Measurements from ENCODE around the gene BORCS6.

Gene BORCS6

DNA sequence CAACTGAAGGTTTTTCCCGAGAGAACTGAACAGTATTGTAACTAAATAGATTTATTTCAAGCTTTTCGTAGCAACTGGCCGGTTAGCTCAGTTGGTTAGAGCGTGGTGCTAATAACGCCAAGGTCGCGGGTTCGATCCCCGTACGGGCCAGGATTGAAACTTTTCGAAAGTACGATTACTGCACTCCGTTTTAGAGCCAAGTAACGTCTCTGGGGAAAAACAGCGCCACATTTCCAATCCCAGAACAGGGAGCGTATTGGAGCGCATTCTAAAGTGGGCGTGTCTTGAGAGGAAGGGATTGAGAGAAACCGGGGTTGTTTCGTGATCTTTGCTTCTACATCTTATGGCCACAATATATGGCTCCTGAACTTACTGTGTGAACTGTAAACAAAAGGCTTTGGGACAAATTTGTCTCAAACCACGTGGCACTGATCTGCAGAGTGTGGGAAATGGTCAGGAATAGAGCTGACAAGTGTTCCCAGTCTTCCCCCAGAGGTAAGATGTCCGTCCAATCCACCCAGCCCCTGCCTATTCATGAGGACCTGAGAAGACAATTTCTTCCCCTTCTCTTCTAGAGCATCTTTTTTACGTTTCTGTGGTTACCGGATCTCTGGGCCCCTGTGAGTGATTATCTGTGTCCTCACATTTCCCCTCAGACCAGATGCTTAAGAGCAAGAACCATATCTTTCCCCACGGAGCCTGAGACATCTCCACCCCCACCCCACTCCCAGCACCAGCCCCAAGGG, 2.3 kb downstream of the BORCS6 start:
- peak; percentile 99 for DNase-seq (ENCODE audit: extremely low read depth, low read depth)
- TF ChIP-seq, protein P1, sequence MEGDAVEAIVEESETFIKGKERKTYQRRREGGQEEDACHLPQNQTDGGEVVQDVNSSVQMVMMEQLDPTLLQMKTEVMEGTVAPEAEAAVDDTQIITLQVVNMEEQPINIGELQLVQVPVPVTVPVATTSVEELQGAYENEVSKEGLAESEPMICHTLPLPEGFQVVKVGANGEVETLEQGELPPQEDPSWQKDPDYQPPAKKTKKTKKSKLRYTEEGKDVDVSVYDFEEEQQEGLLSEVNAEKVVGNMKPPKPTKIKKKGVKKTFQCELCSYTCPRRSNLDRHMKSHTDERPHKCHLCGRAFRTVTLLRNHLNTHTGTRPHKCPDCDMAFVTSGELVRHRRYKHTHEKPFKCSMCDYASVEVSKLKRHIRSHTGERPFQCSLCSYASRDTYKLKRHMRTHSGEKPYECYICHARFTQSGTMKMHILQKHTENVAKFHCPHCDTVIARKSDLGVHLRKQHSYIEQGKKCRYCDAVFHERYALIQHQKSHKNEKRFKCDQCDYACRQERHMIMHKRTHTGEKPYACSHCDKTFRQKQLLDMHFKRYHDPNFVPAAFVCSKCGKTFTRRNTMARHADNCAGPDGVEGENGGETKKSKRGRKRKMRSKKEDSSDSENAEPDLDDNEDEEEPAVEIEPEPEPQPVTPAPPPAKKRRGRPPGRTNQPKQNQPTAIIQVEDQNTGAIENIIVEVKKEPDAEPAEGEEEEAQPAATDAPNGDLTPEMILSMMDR (IDR thresholded peaks at IDR 0.05; ENCODE audit: low read depth, low read length), result no peak

DNA sequence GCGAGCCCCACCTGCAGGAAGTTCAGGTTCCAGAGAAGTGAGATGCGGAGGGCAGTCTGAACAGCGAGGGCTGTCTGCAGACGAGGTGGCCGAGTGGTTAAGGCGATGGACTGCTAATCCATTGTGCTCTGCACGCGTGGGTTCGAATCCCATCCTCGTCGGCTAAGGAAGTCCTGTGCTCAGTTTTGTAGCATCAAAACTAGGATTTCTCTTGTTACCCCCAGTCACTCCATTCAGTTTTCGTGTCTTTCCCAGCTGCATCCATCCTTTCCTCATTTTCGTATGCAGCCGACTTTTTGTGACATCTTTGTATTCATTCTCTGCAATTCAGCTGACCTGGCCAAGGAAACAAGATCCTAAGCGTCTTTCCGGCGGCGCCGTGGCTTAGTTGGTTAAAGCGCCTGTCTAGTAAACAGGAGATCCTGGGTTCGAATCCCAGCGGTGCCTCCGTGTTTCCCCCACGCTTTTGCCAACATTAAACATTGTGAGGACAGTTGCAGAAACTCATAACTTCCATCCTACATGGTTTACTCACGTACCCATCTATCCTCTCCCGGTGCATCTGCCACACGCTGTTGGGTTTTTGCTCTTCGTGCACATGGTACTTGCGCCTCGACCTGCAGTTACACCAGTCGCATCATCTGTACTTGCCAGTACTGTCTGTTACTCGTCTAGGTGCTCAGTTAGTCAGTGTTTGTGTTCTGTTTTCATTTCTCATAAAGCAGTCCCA, 3.0 kb downstream of the BORCS6 start:
- TF ChIP-seq, protein P1 (IDR thresholded peaks at IDR 0.05; ENCODE audit: low read depth, low read length), result peak; percentile 48
- peak; percentile 92 for DNase-seq (ENCODE audit: extremely low read depth, low read depth)

DNA sequence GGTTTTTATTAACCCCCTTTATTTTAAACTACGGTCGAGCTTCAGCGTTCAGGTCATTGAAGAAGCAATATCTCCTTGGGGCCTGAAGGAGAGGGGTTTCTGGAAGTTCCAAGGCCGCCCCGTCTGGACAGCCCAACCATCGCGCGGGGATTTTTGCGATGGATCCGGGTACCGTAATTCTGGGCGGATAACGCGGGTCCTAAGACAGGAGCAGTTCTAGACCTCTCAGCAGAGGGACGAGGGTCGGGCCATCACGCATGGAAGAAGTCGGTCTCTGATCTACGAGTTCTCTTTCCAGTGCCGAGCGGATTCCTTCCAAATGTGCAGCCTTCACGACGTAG, 3.6 kb downstream of the BORCS6 start:
- TF ChIP-seq, protein P1 (IDR thresholded peaks at IDR 0.05; ENCODE audit: low read depth, low read length), result no peak
- no peak for DNase-seq (ENCODE audit: extremely low read depth, low read depth)

DNA sequence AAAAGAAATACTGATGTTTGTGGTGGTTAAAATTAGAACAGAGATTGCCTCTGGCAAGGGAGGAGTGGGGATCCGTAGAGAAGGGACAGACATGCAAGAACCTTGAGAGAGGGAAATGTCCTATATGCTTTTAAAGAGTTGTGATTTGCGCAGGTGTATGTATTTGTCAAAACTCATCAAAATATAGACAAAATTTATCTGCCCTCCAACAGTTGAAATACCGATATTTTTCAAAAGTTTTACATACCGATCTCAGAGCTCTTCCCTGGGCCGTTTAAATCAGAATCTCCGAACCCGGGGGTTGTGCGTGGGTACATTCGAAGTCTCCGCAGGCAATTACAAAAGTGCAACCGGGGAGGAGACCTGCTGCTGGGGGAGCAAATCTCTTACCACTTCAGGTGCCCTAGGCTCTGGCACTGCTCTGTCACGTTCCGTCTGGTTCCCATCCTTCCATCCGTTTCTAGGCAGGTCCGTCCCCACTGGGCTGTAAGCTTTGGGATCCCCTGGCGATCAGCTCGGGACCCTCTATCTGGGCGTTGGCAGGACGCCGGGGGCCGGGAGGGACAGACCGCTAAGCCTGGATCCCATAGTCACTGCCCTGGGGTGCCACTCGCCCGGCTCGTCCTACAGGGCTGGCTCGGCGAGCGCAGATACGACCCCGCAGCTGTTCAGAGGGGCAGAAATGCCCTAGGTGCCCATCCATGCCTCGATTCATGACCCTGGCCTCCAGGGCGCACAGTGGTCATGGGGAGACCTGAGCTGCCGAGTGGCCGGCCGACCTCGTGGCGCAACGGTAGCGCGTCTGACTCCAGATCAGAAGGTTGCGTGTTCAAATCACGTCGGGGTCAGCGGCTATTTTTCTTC, 4.2 kb downstream of the BORCS6 start:
- TF ChIP-seq, protein P1 (IDR thresholded peaks at IDR 0.05; ENCODE audit: low read depth, low read length), result no peak
- DNase-seq (ENCODE audit: extremely low read depth, low read depth), result no peak

DNA sequence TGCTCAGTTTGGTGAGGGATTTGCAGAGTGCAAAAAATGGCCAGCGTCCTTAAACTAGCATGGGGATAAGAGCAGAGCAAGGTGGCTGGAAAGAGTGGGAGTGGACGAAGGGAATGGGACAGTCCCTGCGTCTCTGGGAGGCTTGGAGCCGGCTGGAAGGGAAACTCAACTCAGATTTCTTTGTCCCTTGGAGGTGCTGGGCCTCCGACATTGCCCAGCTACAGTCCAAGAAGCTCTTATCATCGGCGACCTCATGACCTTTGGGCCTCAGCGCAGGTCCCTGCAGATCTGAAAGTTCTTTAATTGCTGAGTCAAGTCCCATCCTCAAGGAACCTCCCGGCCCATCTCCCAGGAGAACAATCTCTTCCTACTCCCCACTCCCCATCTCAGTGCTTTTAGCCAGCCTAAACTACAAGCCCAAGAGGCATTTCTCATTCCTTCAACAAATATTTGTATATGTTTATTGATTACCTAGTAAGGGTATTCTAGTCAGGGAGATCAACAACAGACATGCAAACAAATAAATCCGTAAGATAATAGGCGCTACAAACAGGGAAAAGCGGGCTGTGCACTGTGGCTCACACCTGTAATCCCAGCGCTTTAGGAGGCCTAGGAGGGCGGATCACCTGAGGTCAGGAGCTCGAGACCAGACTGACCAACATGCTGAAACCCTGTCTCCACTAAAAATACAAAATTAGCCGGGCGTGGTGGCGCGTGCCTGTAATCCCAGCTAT, 12.8 kb downstream of the BORCS6 start:
- no peak for DNase-seq (ENCODE audit: extremely low read depth, low read depth)
- TF ChIP-seq, protein P1 (IDR thresholded peaks at IDR 0.05; ENCODE audit: low read depth, low read length), result no peak

DNA sequence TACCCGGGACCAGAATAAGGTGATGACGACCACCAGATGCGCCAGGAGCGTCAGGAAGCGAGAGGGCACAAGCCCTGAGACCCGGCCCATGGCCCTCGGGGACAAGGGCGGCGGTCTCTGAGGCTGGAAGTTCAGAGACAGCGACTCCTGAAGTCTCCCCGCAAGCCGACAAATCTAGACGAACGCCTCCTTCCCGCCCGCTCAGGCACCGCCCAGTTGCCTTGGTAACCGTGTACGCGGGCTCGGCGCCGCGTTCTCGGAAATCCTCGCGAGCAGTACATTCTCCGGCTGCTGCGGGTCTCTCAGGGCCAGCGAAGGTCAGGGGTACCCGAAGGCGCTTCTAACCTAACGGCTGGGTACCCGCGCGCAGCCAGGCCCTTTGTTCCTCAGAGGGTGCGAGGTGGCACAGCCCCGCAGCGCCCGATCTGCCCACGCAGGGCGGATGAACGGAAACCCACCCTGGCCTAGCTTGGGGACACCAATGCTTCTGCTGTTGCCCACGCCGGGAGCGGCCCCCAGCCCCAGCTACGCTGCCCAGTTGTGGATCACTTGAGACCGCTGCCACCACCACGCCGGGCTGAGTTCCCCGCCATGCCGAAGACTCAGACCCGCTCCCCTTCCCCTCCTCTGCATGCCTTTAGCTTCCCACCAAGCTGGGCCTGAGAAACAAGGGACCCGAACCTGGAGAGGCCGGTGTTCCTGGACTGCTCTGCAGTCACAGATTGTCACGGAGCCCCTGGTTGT, 13.6 kb downstream of the BORCS6 start, which contains the start of gene TMEM107:
Gene TMEM107, minus strand, starts transcription at position 184 of the 744 bp plus-strand sequence. Its CDS starts 94 bp downstream, at position 90.
- no peak for DNase-seq (ENCODE audit: extremely low read depth, low read depth)
- TF ChIP-seq, protein P1 (IDR thresholded peaks at IDR 0.05; ENCODE audit: low read depth, low read length), result peak; percentile 10

Data from AG09319 (cell line).